Neuronal stem cell (in vitro differentiated cells): ENCODE measurements around the gene VPS13D.
A peak's percentile ranks its signal among the peaks of the same experiment; 100 is the strongest.

Source experiments
- DNase-seq: peaks from one replicate; pipeline ENCODE4 v3.0.0-alpha.2; 2013; ENCODE audit warnings: low spot score
- H2AFZ ChIP-seq: one replicate; pipeline ENCODE4 v1.6.1; 2013; ENCODE audit warnings: mild to moderate bottlenecking, low read length, inconsistent platforms
- H2AK5ac ChIP-seq: 2 replicates; pipeline ENCODE4 v1.6.1; 2013; ENCODE audit warnings: low read depth, mild to moderate bottlenecking, inconsistent platforms, low read length, moderate library complexity, mixed read lengths
- H2BK120ac ChIP-seq: 2 replicates; pipeline ENCODE4 v1.6.1; 2013; ENCODE audit warnings: low read depth, mild to moderate bottlenecking, inconsistent platforms, low read length, moderate library complexity, mixed read lengths
- H2BK12ac ChIP-seq: one replicate; pipeline ENCODE4 v1.6.1; 2013; ENCODE audit warnings: low read length, inconsistent platforms
- H2BK15ac ChIP-seq: 2 replicates; pipeline ENCODE4 v1.6.1; 2013; ENCODE audit warnings: mild to moderate bottlenecking, low read length, inconsistent platforms, mixed read lengths
- H2BK5ac ChIP-seq: one replicate; pipeline ENCODE4 v1.6.1; 2013; ENCODE audit warnings: inconsistent platforms, mild to moderate bottlenecking, low read length, moderate library complexity
- H3K14ac ChIP-seq: one replicate; pipeline ENCODE4 v1.6.1; 2013; ENCODE audit warnings: low read length, inconsistent platforms
- H3K18ac ChIP-seq: 2 replicates; pipeline ENCODE4 v1.6.1; 2013; ENCODE audit warnings: low read length, inconsistent platforms
- H3K23ac ChIP-seq: 2 replicates; pipeline ENCODE4 v1.6.1; 2013; ENCODE audit warnings: low read depth, mild to moderate bottlenecking, mixed read lengths, low read length, inconsistent platforms; ENCODE audit not compliant: poor library complexity
- H3K27ac ChIP-seq: replicated peaks from 3 replicates; pipeline ENCODE4 v1.5.1; 2013; ENCODE audit warnings: low read length, inconsistent platforms
- H3K27me3 ChIP-seq, 3 experiments: 2 replicates each; pipeline ENCODE4 v1.6.1; 2013; ENCODE audit warnings: low read length in 3 of 3, mild to moderate bottlenecking in 2 of 3, inconsistent platforms in 1 of 3, low read depth in 1 of 3, mixed read lengths in 1 of 3, moderate library complexity in 1 of 3; ENCODE audit not compliant: control insufficient read depth in 3 of 3, insufficient read depth in 3 of 3
- H3K36me3 ChIP-seq, 2 donors: replicated peaks in 1 of 2; 2 replicates each; pipeline ENCODE4 v1.6.1; 2013; ENCODE audit warnings: low read length in 2 of 2; ENCODE audit not compliant: control insufficient read depth in 2 of 2, insufficient read depth in 2 of 2
- H3K4ac ChIP-seq: 2 replicates; pipeline ENCODE4 v1.6.1; 2013; ENCODE audit warnings: inconsistent platforms, mild to moderate bottlenecking, low read length, moderate library complexity
- H3K4me1 ChIP-seq, 2 donors: 1 replicate in 1 of 2; 2 replicates in 1 of 2; pipeline ENCODE4 v1.6.1; 2013; ENCODE audit warnings: low read length in 2 of 2, low read depth in 1 of 2; ENCODE audit not compliant: control insufficient read depth in 2 of 2, insufficient read depth in 1 of 2
- H3K4me2 ChIP-seq: one replicate; pipeline ENCODE4 v1.6.1; 2013; ENCODE audit warnings: mild to moderate bottlenecking, low read length, inconsistent platforms; ENCODE audit not compliant: insufficient read depth, poor library complexity, severe bottlenecking
- H3K4me3 ChIP-seq, 2 donors: 2 replicates each; pipeline ENCODE4 v1.5.1; 2013; ENCODE audit warnings: low read length in 2 of 2, mild to moderate bottlenecking in 2 of 2, inconsistent platforms in 1 of 2, moderate library complexity in 1 of 2
- H3K79me1 ChIP-seq: one replicate; pipeline ENCODE4 v1.6.1; 2013; ENCODE audit warnings: low read depth, mild to moderate bottlenecking, inconsistent platforms, low read length, moderate library complexity
- H3K9ac ChIP-seq: one replicate; pipeline ENCODE4 v1.6.1; 2013; ENCODE audit warnings: mild to moderate bottlenecking, low read depth, low read length, inconsistent platforms; ENCODE audit not compliant: poor library complexity
- H3K9me3 ChIP-seq, 2 donors: replicated peaks in 1 of 2; 2 replicates each; pipeline versions ENCODE3 to v1.6.1; 2013; ENCODE audit warnings: low read length in 2 of 2, mild to moderate bottlenecking in 2 of 2, inconsistent platforms in 1 of 2, low read depth in 1 of 2, mixed read lengths in 1 of 2, moderate library complexity in 1 of 2; ENCODE audit not compliant: control insufficient read depth in 2 of 2, insufficient read depth in 1 of 2
- H4K8ac ChIP-seq: one replicate; pipeline ENCODE4 v1.6.1; 2013; ENCODE audit warnings: low read depth, mild to moderate bottlenecking, inconsistent platforms, low read length, moderate library complexity
- H4K91ac ChIP-seq: one replicate; pipeline ENCODE4 v1.6.1; 2013; ENCODE audit warnings: low read length, low read depth, mild to moderate bottlenecking, inconsistent platforms; ENCODE audit not compliant: poor library complexity
- WGBS, 2 donors: extraction: QIAGEN DNeasy Blood & Tissue Kit; methylation state at CpG; one replicate each; pipeline ENCODE4 v1.1.7; 2013; ENCODE audit warnings: missing lambda C conversion rate in 2 of 2, mixed read lengths in 1 of 2; ENCODE audit not compliant: insufficient read length in 2 of 2, insufficient replicate concordance in 1 of 2; ENCODE audit errors: extremely low coverage in 2 of 2; 5-methylcytosine and 5-hydroxymethylcytosine counted together

The VPS13D gene

GRCh38 chr1:12511128-12511484 lies 281.3 kb downstream of the VPS13D start:
- H2BK5ac ChIP-seq: no peak overlapping the region
- H4K91ac ChIP-seq: no peak overlapping the region
- H3K4me1 ChIP-seq: peaks cover 13 to 19% of the 10 kb centered on the region in 2 donors
- no peaks in the 10 kb centered on the region for H3K79me1 ChIP-seq
- H3K18ac ChIP-seq: no peak overlapping the region
- no peak overlapping the region for H3K14ac ChIP-seq
- no peak overlapping the region for H3K23ac ChIP-seq
- no peaks in the 10 kb centered on the region for H3K9me3 ChIP-seq
- no peak overlapping the region for H3K4me3 ChIP-seq
- H2AK5ac ChIP-seq: no peak overlapping the region
- no peak overlapping the region for H4K8ac ChIP-seq
- H3K36me3 ChIP-seq: peaks cover 0 to 14% of the 10 kb centered on the region in 2 donors
- no peak overlapping the region for H2BK15ac ChIP-seq
- no peak overlapping the region for H2AFZ ChIP-seq
- H2BK12ac ChIP-seq: no peak overlapping the region
- no peak overlapping the region for H2BK120ac ChIP-seq
- no peak overlapping the region for H3K4ac ChIP-seq
- H3K9ac ChIP-seq: no peak overlapping the region
- no peak overlapping the region for H3K27ac ChIP-seq
- H3K4me2 ChIP-seq: no peak overlapping the region
- DNase-seq: no peak
- no peaks in the 10 kb centered on the region for H3K27me3 ChIP-seq
- no CpG with 5 or more reads among the region's 3 CpGs for WGBS, 2 donors

- Histone ChIP-seq H3K9ac (no peak overlapping the region), H3K9me3 (no peaks in the 10 kb centered on the region), H3K4me1 (peaks cover 10 to 17% of the 10 kb centered on the region in 2 donors), H3K79me1 (no peaks in the 10 kb centered on the region), H2AFZ (no peak overlapping the region), H2BK15ac (peak overlapping the region; percentile 39), H3K27me3 (no peaks in the 10 kb centered on the region), H3K18ac (peak overlapping the region; percentile 71), H3K14ac (no peak overlapping the region), H4K8ac (no peak overlapping the region), H3K23ac (no peak overlapping the region), H4K91ac (no peak overlapping the region), H2BK12ac (no peak overlapping the region), H3K4me3 (no peak overlapping the region), H3K27ac (no peak overlapping the region), H3K4ac (no peak overlapping the region), H3K4me2 (no peak overlapping the region), H3K36me3 (peaks cover 0 to 12% of the 10 kb centered on the region in 2 donors), H2AK5ac (no peak overlapping the region), H2BK120ac (no peak overlapping the region), H2BK5ac (no peak overlapping the region)
- WGBS, 2 donors: 100% methylated on average over 1 of the region's 13 CpGs; no CpG with 5 or more reads in 1 of the 2 donors
- DNase-seq: no peak
Observed at GRCh38 chr1:12511516-12512468, 282.0 kb downstream of the VPS13D start.

- H3K4me2 ChIP-seq: no peak overlapping the region
- no CpG with 5 or more reads among the region's 10 CpGs for WGBS, 2 donors
- H2AFZ ChIP-seq: no peak overlapping the region
- H3K27me3 ChIP-seq: no peaks in the 10 kb centered on the region
- H3K9me3 ChIP-seq: no peaks in the 10 kb centered on the region
- H3K4me3 ChIP-seq: no peak overlapping the region
- H3K4ac ChIP-seq: no peak overlapping the region
- peak overlapping the region; percentile 9 for H3K23ac ChIP-seq
- H2BK15ac ChIP-seq: no peak overlapping the region
- H2AK5ac ChIP-seq: peak overlapping the region; percentile 78
- H3K14ac ChIP-seq: no peak overlapping the region
- peaks cover 10 to 14% of the 10 kb centered on the region in 2 donors for H3K4me1 ChIP-seq
- H2BK5ac ChIP-seq: no peak overlapping the region
- no peak overlapping the region for H3K18ac ChIP-seq
- DNase-seq: no peak
- H4K8ac ChIP-seq: no peak overlapping the region
- no peak overlapping the region for H3K9ac ChIP-seq
- H3K27ac ChIP-seq: no peak overlapping the region
- H3K36me3 ChIP-seq: peaks cover 0 to 3% of the 10 kb centered on the region in 2 donors
- H2BK12ac ChIP-seq: no peak overlapping the region
- H4K91ac ChIP-seq: no peak overlapping the region
- H2BK120ac ChIP-seq: no peak overlapping the region
- H3K79me1 ChIP-seq: no peaks in the 10 kb centered on the region
Observed at GRCh38 chr1:12513181-12513580, 283.4 kb downstream of the VPS13D start.

GRCh38 chr1:12514590-12514989 lies 284.8 kb downstream of the VPS13D start:
- H3K4me2 ChIP-seq: no peak overlapping the region
- no peak overlapping the region for H3K18ac ChIP-seq
- no peaks in the 10 kb centered on the region for H3K9me3 ChIP-seq
- no peak overlapping the region for H4K8ac ChIP-seq
- H3K9ac ChIP-seq: no peak overlapping the region
- H3K4me3 ChIP-seq: no peak overlapping the region
- no peaks in the 10 kb centered on the region for H3K27me3 ChIP-seq
- H3K14ac ChIP-seq: no peak overlapping the region
- no peak overlapping the region for H4K91ac ChIP-seq
- no peak overlapping the region for H3K27ac ChIP-seq
- H2BK5ac ChIP-seq: no peak overlapping the region
- no peak overlapping the region for H2BK120ac ChIP-seq
- WGBS, 2 donors: no CpG with 5 or more reads among the region's 8 CpGs
- H3K4ac ChIP-seq: no peak overlapping the region
- H2BK15ac ChIP-seq: no peak overlapping the region
- H2BK12ac ChIP-seq: no peak overlapping the region
- H3K23ac ChIP-seq: no peak overlapping the region
- no peaks in the 10 kb centered on the region for H3K79me1 ChIP-seq
- no peak overlapping the region for H2AFZ ChIP-seq
- peaks cover 8 to 20% of the 10 kb centered on the region in 2 donors for H3K4me1 ChIP-seq
- no peaks in the 10 kb centered on the region for H3K36me3 ChIP-seq
- no peak for DNase-seq
- H2AK5ac ChIP-seq: no peak overlapping the region
